Activated CD4-positive, alpha-beta memory T cell treated with anti-CD3 and anti-CD28 coated beads for 36 hours (primary cell): Measurements from ENCODE around the gene VPS37C. TPM values are rescaled to one million over a fixed set of nuclear protein-coding genes. Genes with fewer than 3 reads are reported as not detected.
"Not testable (repeated sequence)": the region's sequence is repeated elsewhere in the genome, so short reads cannot be mapped to it uniquely, and the experiment has no call there.

Source experiments
- CTCF ChIA-PET: fragments of 350-600 bp; sonication (Branson Sonifier 250); formaldehyde crosslinking; loops from one replicate; lab custom pipeline; 2021; ENCODE audit warnings: antibody characterized with exemption, inconsistent platforms; lab: Charles Lee
- POLR2A ChIA-PET: fragments of 350-600 bp; sonication (Branson Sonifier 250); formaldehyde crosslinking; loops from one replicate; lab custom pipeline; 2021; ENCODE audit warnings: antibody characterized with exemption; lab: Charles Lee
- DNase-seq: peaks from one replicate; pipeline ENCODE4 v3.0.0-alpha.2; 2020
- H3K27ac Mint-ChIP-seq: one replicate; pipeline ENCODE4 v1.8.0; 2021; ENCODE audit warnings: mixed read lengths
- H3K27me3 Mint-ChIP-seq: one replicate; pipeline ENCODE4 v1.8.0; 2021; ENCODE audit warnings: mixed read lengths
- H3K36me3 Mint-ChIP-seq: one replicate; pipeline ENCODE4 v1.8.0; 2021; ENCODE audit warnings: mixed read lengths
- H3K4me1 Mint-ChIP-seq: one replicate; pipeline ENCODE4 v1.8.0; 2021; ENCODE audit warnings: low read depth, mixed read lengths
- H3K4me3 Mint-ChIP-seq: one replicate; pipeline ENCODE4 v1.8.0; 2021; ENCODE audit warnings: mild to moderate bottlenecking, mixed read lengths
- H3K9me3 Mint-ChIP-seq: one replicate; pipeline ENCODE4 v1.8.0; 2021; ENCODE audit warnings: mixed read lengths
- intact Hi-C: fragments of 100-400 bp; cut with micrococcal nuclease; formaldehyde crosslinking; loops from one replicate; pipeline ENCODE4 v1.15.1; 2023
- total RNA-seq, 2 experiments: library from RNA; stranded (reverse); gene quantifications; one replicate each; pipeline ENCODE4 v1.2.3, GENCODE V29; 2021

Gene VPS37C
- 1 to 10 TPM; 9.0 TPM for total RNA-seq

GRCh38 chr11:61161190-61162091, at the start of gene VPS37C:
Gene VPS37C (minus strand): TSS chr11:61161426. CDS start chr11:61138829, 22,597 bp downstream.
- DNase-seq, result peak; percentile 94
- H3K4me3 Mint-ChIP-seq, result peak within 1 kb of the TSS; percentile 85
- H3K36me3 Mint-ChIP-seq, result peaks cover 4% of the 10 kb centered on the region
- peak within 1 kb of the TSS; percentile 94 for H3K27ac Mint-ChIP-seq
- H3K4me1 Mint-ChIP-seq, result peaks cover 53% of the 10 kb centered on the region
- ChIA-PET POLR2A (no interaction called here), CTCF (interaction anchor here (1.0 kb wide), 1 partner anchor 26 kb away, joined by 3 read pairs; no protein-coding TSS in a partner anchor)
- peaks cover 2% of the 10 kb centered on the region for H3K27me3 Mint-ChIP-seq
- H3K9me3 Mint-ChIP-seq, result peaks cover 2% of the 10 kb centered on the region
- intact Hi-C loops, result loop anchor here (1.0 to 10.0 kb wide), 5 partner anchors 79 to 317 kb away; partner anchors contain the start of genes CCDC86, PRPF19 and TMEM138

GRCh38 chr11:61210629-61211028, 49.4 kb upstream of the VPS37C start:
- H3K36me3 Mint-ChIP-seq, DNase-seq, POLR2A ChIA-PET, H3K9me3 Mint-ChIP-seq, intact Hi-C loops, CTCF ChIA-PET, H3K27me3 Mint-ChIP-seq, H3K4me1 Mint-ChIP-seq, H3K27ac Mint-ChIP-seq, H3K4me3 Mint-ChIP-seq: not testable (repeated sequence)

GRCh38 chr11:61207636-61208310, 46.5 kb upstream of the VPS37C start:
- H3K27ac Mint-ChIP-seq, CTCF ChIA-PET, H3K4me3 Mint-ChIP-seq, H3K9me3 Mint-ChIP-seq, POLR2A ChIA-PET, H3K27me3 Mint-ChIP-seq, H3K4me1 Mint-ChIP-seq, intact Hi-C loops, H3K36me3 Mint-ChIP-seq, DNase-seq: not testable (repeated sequence)

GRCh38 chr11:61204502-61205059, 43.4 kb upstream of the VPS37C start:
- H3K36me3 Mint-ChIP-seq, H3K27ac Mint-ChIP-seq, H3K4me1 Mint-ChIP-seq, H3K9me3 Mint-ChIP-seq, DNase-seq, H3K4me3 Mint-ChIP-seq, intact Hi-C loops, CTCF ChIA-PET, POLR2A ChIA-PET: not testable (repeated sequence)
- peaks cover 14% of the 10 kb centered on the region for H3K27me3 Mint-ChIP-seq

- H3K4me1 Mint-ChIP-seq, H3K9me3 Mint-ChIP-seq, POLR2A ChIA-PET, H3K27ac Mint-ChIP-seq, DNase-seq, H3K4me3 Mint-ChIP-seq, CTCF ChIA-PET, intact Hi-C loops, H3K36me3 Mint-ChIP-seq: not testable (repeated sequence)
- H3K27me3 Mint-ChIP-seq, result peaks cover 14% of the 10 kb centered on the region
Measured at GRCh38 chr11:61203873-61204272, 42.6 kb upstream of the VPS37C start.

- H3K4me1 Mint-ChIP-seq, H3K9me3 Mint-ChIP-seq, H3K4me3 Mint-ChIP-seq, H3K36me3 Mint-ChIP-seq, DNase-seq, intact Hi-C loops, POLR2A ChIA-PET, H3K27ac Mint-ChIP-seq, CTCF ChIA-PET: not testable (repeated sequence)
- H3K27me3 Mint-ChIP-seq, result peaks cover 14% of the 10 kb centered on the region
Measured at GRCh38 chr11:61202950-61203746, 41.9 kb upstream of the VPS37C start, which contains the start of gene PGA3. Gene PGA3 (plus strand): TSS chr11:61203515. CDS start chr11:61203565, 50 bp downstream.

GRCh38 chr11:61201476-61201875, 40.2 kb upstream of the VPS37C start:
- DNase-seq, result no peak
- no peaks in the 10 kb centered on the region for H3K36me3 Mint-ChIP-seq
- H3K27me3 Mint-ChIP-seq, result peaks cover 14% of the 10 kb centered on the region
- H3K27ac Mint-ChIP-seq, result no peak overlapping the region
- ChIA-PET CTCF (interaction anchor here (0.8 kb wide), 1 partner anchor 371 kb away, joined by 3 read pairs; no protein-coding TSS in a partner anchor), POLR2A (no interaction called here)
- no peak overlapping the region for H3K4me3 Mint-ChIP-seq
- intact Hi-C loops, result no loop called here
- H3K4me1 Mint-ChIP-seq, result no peaks in the 10 kb centered on the region
- peaks cover 6% of the 10 kb centered on the region for H3K9me3 Mint-ChIP-seq

- intact Hi-C loops, result no loop called here
- no peak overlapping the region for H3K27ac Mint-ChIP-seq
- no peaks in the 10 kb centered on the region for H3K36me3 Mint-ChIP-seq
- POLR2A ChIA-PET, result no interaction called here
- no peak overlapping the region for H3K4me3 Mint-ChIP-seq
- peaks cover 16% of the 10 kb centered on the region for H3K27me3 Mint-ChIP-seq
- no peak for DNase-seq
- peaks cover 6% of the 10 kb centered on the region for H3K9me3 Mint-ChIP-seq
- H3K4me1 Mint-ChIP-seq, result no peaks in the 10 kb centered on the region
- CTCF ChIA-PET, result no interaction called here
Measured at GRCh38 chr11:61198948-61199523, 37.8 kb upstream of the VPS37C start.

- ChIA-PET CTCF (no interaction called here), POLR2A (no interaction called here)
- intact Hi-C loops, result no loop called here
- no peaks in the 10 kb centered on the region for H3K36me3 Mint-ChIP-seq
- no peaks in the 10 kb centered on the region for H3K4me1 Mint-ChIP-seq
- no peak overlapping the region for H3K4me3 Mint-ChIP-seq
- H3K27me3 Mint-ChIP-seq, result peaks cover 18% of the 10 kb centered on the region
- no peak overlapping the region for H3K27ac Mint-ChIP-seq
- peaks cover 6% of the 10 kb centered on the region for H3K9me3 Mint-ChIP-seq
- DNase-seq, result no peak
Measured at GRCh38 chr11:61198361-61198760, 37.1 kb upstream of the VPS37C start.

- POLR2A ChIA-PET, result no interaction called here
Measured at GRCh38 chr11:61195719-61196118, 34.5 kb upstream of the VPS37C start.

GRCh38 chr11:61194981-61195695, 33.9 kb upstream of the VPS37C start:
- Mint-ChIP-seq H3K4me1 (no peaks in the 10 kb centered on the region), H3K4me3 (no peak overlapping the region), H3K27me3 (peaks cover 8% of the 10 kb centered on the region), H3K27ac (no peak overlapping the region), H3K9me3 (peaks cover 6% of the 10 kb centered on the region), H3K36me3 (no peaks in the 10 kb centered on the region)
- ChIA-PET POLR2A (no interaction called here), CTCF (interaction anchor here (0.7 to 1.7 kb wide), 3 partner anchors 8 to 225 kb away, joined by 3 to 5 read pairs (median 4); no protein-coding TSS in a partner anchor)
- no peak for DNase-seq
- intact Hi-C loops, result no loop called here

More at GRCh38 chr11:61195719-61196118, 34.5 kb upstream of the VPS37C start:
- intact Hi-C loops, result no loop called here
- CTCF ChIA-PET, result interaction anchor here (0.7 to 1.7 kb wide), 3 partner anchors 9 to 226 kb away, joined by 3 to 5 read pairs (median 4); no protein-coding TSS in a partner anchor
- no peak overlapping the region for H3K4me3 Mint-ChIP-seq
- H3K27me3 Mint-ChIP-seq, result peaks cover 8% of the 10 kb centered on the region
- no peak for DNase-seq
- H3K36me3 Mint-ChIP-seq, result no peaks in the 10 kb centered on the region
- no peak overlapping the region for H3K27ac Mint-ChIP-seq
- H3K9me3 Mint-ChIP-seq, result peaks cover 6% of the 10 kb centered on the region
- no peaks in the 10 kb centered on the region for H3K4me1 Mint-ChIP-seq
